Activated CD8-positive, alpha-beta memory T cell treated with anti-CD3 and anti-CD28 coated beads, Interleukin-2, amount 10 ng/mL, durations not matched to agents 7 days and 5 days (primary cell): ENCODE measurements around the gene OR2B3. TPM values are rescaled to one million over a fixed set of nuclear protein-coding genes. Genes with fewer than 3 reads are reported as not detected.
"Not testable (repeated sequence)": the region's sequence is repeated elsewhere in the genome, so short reads cannot be mapped to it uniquely, and the experiment has no call there.

Experiments
- ATAC-seq: fragments of 150-1000 bp; cut with Tn5 transposase; one replicate; pipeline ENCODE4 v1.10.0; 2021; ENCODE audit warnings: moderate library complexity
- CTCF ChIA-PET: fragments of 350-600 bp; sonication (Branson Sonifier 250); formaldehyde crosslinking; loops from one replicate; lab custom pipeline; 2021; ENCODE audit warnings: antibody characterized with exemption; lab: Charles Lee
- DNase-seq: peaks from one replicate; pipeline ENCODE4 v3.0.0-alpha.2; 2020
- H3K27ac Mint-ChIP-seq: one replicate; pipeline ENCODE4 v1.8.0; 2021; ENCODE audit warnings: mild to moderate bottlenecking, mixed read lengths
- H3K27me3 Mint-ChIP-seq: one replicate; pipeline ENCODE4 v1.8.0; 2021; ENCODE audit warnings: mixed read lengths
- H3K36me3 Mint-ChIP-seq: one replicate; pipeline ENCODE4 v1.8.0; 2021; ENCODE audit warnings: mild to moderate bottlenecking, mixed read lengths
- H3K4me1 Mint-ChIP-seq: one replicate; pipeline ENCODE4 v1.8.0; 2021; ENCODE audit warnings: mixed read lengths
- H3K4me3 Mint-ChIP-seq: one replicate; pipeline ENCODE4 v1.8.0; 2021; ENCODE audit warnings: mild to moderate bottlenecking, moderate library complexity, mixed read lengths
- H3K9me3 Mint-ChIP-seq: one replicate; pipeline ENCODE4 v1.8.0; 2022; ENCODE audit warnings: low read depth, mixed read lengths
- total RNA-seq, 2 experiments: library from RNA; stranded (reverse); gene quantifications; one replicate each; pipeline ENCODE4 v1.2.3, GENCODE V29; 2021

The OR2B3 gene
- not detected for total RNA-seq

GRCh38 chr6:29087213-29087612, at the start of gene OR2B3:
TSS of gene OR2B3 (minus strand) at chr6:29087313. CDS start at chr6:29087248, 65 bp downstream.
- no peak for ATAC-seq

GRCh38 chr6:29131691-29132090, 44.6 kb upstream of the OR2B3 start:
- Mint-ChIP-seq H3K4me1 (no peaks in the 10 kb centered on the region), H3K27ac (no peak overlapping the region), H3K4me3 (no peak overlapping the region), H3K36me3 (no peaks in the 10 kb centered on the region), H3K9me3 (no peaks in the 10 kb centered on the region), H3K27me3 (peaks cover 25% of the 10 kb centered on the region)
- CTCF ChIA-PET = no interaction called here
- ATAC-seq = no peak
- no peak for DNase-seq

More at GRCh38 chr6:29087213-29087612, at the start of gene OR2B3:
- Mint-ChIP-seq H3K27me3 (peaks cover 14% of the 10 kb centered on the region), H3K4me3 (no peak within 1 kb of the TSS), H3K27ac (no peak within 1 kb of the TSS), H3K36me3 (no peaks in the 10 kb centered on the region), H3K9me3 (no peaks in the 10 kb centered on the region), H3K4me1 (no peaks in the 10 kb centered on the region)
- no peak for DNase-seq
- CTCF ChIA-PET = no interaction called here

- no peaks in the 10 kb centered on the region for H3K4me1 Mint-ChIP-seq
- ATAC-seq (no peak), DNase-seq (no peak)
- no peak overlapping the region for H3K4me3 Mint-ChIP-seq
- H3K27me3 Mint-ChIP-seq = peaks cover 25% of the 10 kb centered on the region
- no peaks in the 10 kb centered on the region for H3K9me3 Mint-ChIP-seq
- CTCF ChIA-PET = no interaction called here
- no peaks in the 10 kb centered on the region for H3K36me3 Mint-ChIP-seq
- H3K27ac Mint-ChIP-seq = no peak overlapping the region
Observed at GRCh38 chr6:29130644-29131043, 43.5 kb upstream of the OR2B3 start.

- DNase-seq = no peak
- Mint-ChIP-seq H3K27ac (no peak overlapping the region), H3K4me1 (no peaks in the 10 kb centered on the region), H3K27me3 (peaks cover 23% of the 10 kb centered on the region), H3K36me3 (no peaks in the 10 kb centered on the region), H3K9me3 (no peaks in the 10 kb centered on the region), H3K4me3 (no peak overlapping the region)
- CTCF ChIA-PET = no interaction called here
- no peak for ATAC-seq
Observed at GRCh38 chr6:29129326-29130012, 42.4 kb upstream of the OR2B3 start.

GRCh38 chr6:29114964-29115363, 27.9 kb upstream of the OR2B3 start:
- CTCF ChIA-PET = not testable (repeated sequence)

GRCh38 chr6:29112135-29112534, 25.0 kb upstream of the OR2B3 start:
- Mint-ChIP-seq H3K27ac (no peak overlapping the region), H3K4me3 (no peak overlapping the region), H3K36me3 (no peaks in the 10 kb centered on the region), H3K27me3 (peaks cover 27% of the 10 kb centered on the region), H3K4me1 (no peaks in the 10 kb centered on the region), H3K9me3 (no peaks in the 10 kb centered on the region)
- CTCF ChIA-PET = no interaction called here
- no peak for ATAC-seq
- DNase-seq = no peak

More at GRCh38 chr6:29114964-29115363, 27.9 kb upstream of the OR2B3 start:
- not testable (repeated sequence) for DNase-seq, H3K4me3 Mint-ChIP-seq, H3K4me1 Mint-ChIP-seq, ATAC-seq, H3K9me3 Mint-ChIP-seq, H3K27ac Mint-ChIP-seq, H3K36me3 Mint-ChIP-seq
- H3K27me3 Mint-ChIP-seq = peaks cover 13% of the 10 kb centered on the region

- H3K27ac Mint-ChIP-seq = no peak within 1 kb of the TSS
- no peaks in the 10 kb centered on the region for H3K9me3 Mint-ChIP-seq
- DNase-seq (no peak), ATAC-seq (no peak)
- CTCF ChIA-PET = no interaction called here
- H3K36me3 Mint-ChIP-seq = no peaks in the 10 kb centered on the region
- peaks cover 29% of the 10 kb centered on the region for H3K27me3 Mint-ChIP-seq
- H3K4me3 Mint-ChIP-seq = no peak within 1 kb of the TSS
- H3K4me1 Mint-ChIP-seq = no peaks in the 10 kb centered on the region
Observed at GRCh38 chr6:29107758-29108157, 20.6 kb upstream of the OR2B3 start, which contains the start of gene OR2J3. TSS of gene OR2J3 (plus strand) at chr6:29108058. CDS start at chr6:29111891, 3,833 bp downstream.

GRCh38 chr6:29099190-29099589, 12.1 kb upstream of the OR2B3 start, which contains the start of gene OR2J1:
TSS of gene OR2J1 (plus strand) at chr6:29099490. CDS start at chr6:29100943, 1,453 bp downstream.
- no peak for ATAC-seq
- Mint-ChIP-seq H3K27ac (no peak within 1 kb of the TSS), H3K4me3 (no peak within 1 kb of the TSS), H3K27me3 (peaks cover 19% of the 10 kb centered on the region), H3K9me3 (no peaks in the 10 kb centered on the region), H3K4me1 (no peaks in the 10 kb centered on the region), H3K36me3 (no peaks in the 10 kb centered on the region)
- CTCF ChIA-PET = no interaction called here
- DNase-seq = no peak

GRCh38 chr6:29097803-29098202, 10.7 kb upstream of the OR2B3 start:
- Mint-ChIP-seq H3K27me3 (peaks cover 19% of the 10 kb centered on the region), H3K4me3 (no peak overlapping the region), H3K36me3 (no peaks in the 10 kb centered on the region), H3K9me3 (no peaks in the 10 kb centered on the region), H3K4me1 (no peaks in the 10 kb centered on the region), H3K27ac (no peak overlapping the region)
- no peak for ATAC-seq
- DNase-seq = no peak
- CTCF ChIA-PET = no interaction called here

GRCh38 chr6:29092957-29093356, 5.8 kb upstream of the OR2B3 start:
- no peak overlapping the region for H3K27ac Mint-ChIP-seq
- H3K9me3 Mint-ChIP-seq = no peaks in the 10 kb centered on the region
- CTCF ChIA-PET = no interaction called here
- H3K27me3 Mint-ChIP-seq = peaks cover 18% of the 10 kb centered on the region
- no peak overlapping the region for H3K4me3 Mint-ChIP-seq
- H3K4me1 Mint-ChIP-seq = no peaks in the 10 kb centered on the region
- DNase-seq = no peak
- no peaks in the 10 kb centered on the region for H3K36me3 Mint-ChIP-seq
- no peak for ATAC-seq

- CTCF ChIA-PET = no interaction called here
- H3K27ac Mint-ChIP-seq = no peak overlapping the region
- DNase-seq = no peak
- H3K4me1 Mint-ChIP-seq = no peaks in the 10 kb centered on the region
- ATAC-seq = no peak
- peaks cover 3% of the 10 kb centered on the region for H3K27me3 Mint-ChIP-seq
- no peak overlapping the region for H3K4me3 Mint-ChIP-seq
- H3K36me3 Mint-ChIP-seq = no peaks in the 10 kb centered on the region
- no peaks in the 10 kb centered on the region for H3K9me3 Mint-ChIP-seq
Observed at GRCh38 chr6:29082457-29082856, 4.7 kb downstream of the OR2B3 start.

- Mint-ChIP-seq H3K27me3 (peaks cover 7% of the 10 kb centered on the region), H3K27ac (no peak overlapping the region), H3K4me3 (no peak overlapping the region), H3K9me3 (no peaks in the 10 kb centered on the region), H3K36me3 (no peaks in the 10 kb centered on the region), H3K4me1 (no peaks in the 10 kb centered on the region)
- CTCF ChIA-PET = no interaction called here
- DNase-seq (no peak), ATAC-seq (no peak)
Observed at GRCh38 chr6:29081312-29081711, 5.8 kb downstream of the OR2B3 start.

GRCh38 chr6:29079203-29079602, 7.9 kb downstream of the OR2B3 start:
- Mint-ChIP-seq H3K4me1 (no peaks in the 10 kb centered on the region), H3K4me3 (no peak overlapping the region), H3K27me3 (peaks cover 13% of the 10 kb centered on the region), H3K9me3 (no peaks in the 10 kb centered on the region), H3K36me3 (no peaks in the 10 kb centered on the region), H3K27ac (no peak overlapping the region)
- CTCF ChIA-PET = no interaction called here
- ATAC-seq (no peak), DNase-seq (no peak)

GRCh38 chr6:29071831-29072723, 15.0 kb downstream of the OR2B3 start:
- no peak overlapping the region for H3K27ac Mint-ChIP-seq
- H3K9me3 Mint-ChIP-seq = no peaks in the 10 kb centered on the region
- H3K27me3 Mint-ChIP-seq = peaks cover 28% of the 10 kb centered on the region
- H3K36me3 Mint-ChIP-seq = no peaks in the 10 kb centered on the region
- no peaks in the 10 kb centered on the region for H3K4me1 Mint-ChIP-seq
- CTCF ChIA-PET = no interaction called here
- ATAC-seq = no peak
- no peak overlapping the region for H3K4me3 Mint-ChIP-seq
- no peak for DNase-seq
